ENCODE measurements around the gene ADAMTSL3. TPM values are rescaled to one million over a fixed set of nuclear protein-coding genes. Genes with fewer than 3 reads are reported as not detected.
"Not testable (repeated sequence)": the region's sequence is repeated elsewhere in the genome, so short reads cannot be mapped to it uniquely, and the experiment has no call there.

ADAMTSL3 gene
- total and polyA plus RNA-seq, 2 donors (not counting 1 experiment from before 2014, with no cell fraction given), result 0.14 to 0.17 TPM

DNA sequence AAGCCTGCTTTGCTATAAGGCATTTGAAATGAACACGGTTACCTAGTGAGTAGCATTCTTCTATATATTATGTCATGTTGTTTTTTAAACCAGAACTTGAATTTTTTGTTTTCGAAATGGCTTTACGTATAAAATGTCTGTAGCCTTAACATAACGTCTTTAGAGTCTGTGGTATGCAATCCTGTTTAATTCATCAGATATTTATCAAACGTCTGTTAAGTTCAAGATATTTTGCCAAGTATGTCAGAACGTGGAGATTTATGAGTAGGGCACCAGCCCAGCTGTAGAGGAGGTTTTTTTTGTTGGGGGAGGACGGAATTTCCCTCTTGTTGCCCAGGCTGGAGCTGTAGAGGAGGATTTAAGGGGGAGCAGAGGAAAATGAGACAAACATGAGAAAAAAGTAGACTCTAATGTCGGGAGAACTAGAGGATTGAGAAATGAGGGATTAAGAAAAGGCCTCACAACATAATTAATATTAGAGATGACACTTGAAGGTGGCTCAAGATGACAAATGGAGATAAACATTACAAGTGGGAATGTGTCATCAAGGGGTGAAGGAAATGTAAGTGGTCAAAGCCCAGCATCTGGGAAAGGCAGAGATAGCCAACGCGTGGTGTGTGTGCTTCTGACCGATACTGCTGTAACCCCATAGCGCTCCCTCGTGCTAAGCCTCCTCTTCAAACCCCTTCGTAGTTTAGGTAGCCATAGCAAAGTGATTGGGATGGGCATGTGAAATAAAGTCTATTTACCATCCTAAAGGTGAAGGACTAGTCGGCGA, 427.7 kb downstream of the ADAMTSL3 start:
- Histone ChIP-seq H3K79me2 (ENCODE audit: control insufficient read depth, insufficient read depth, low read length) (no peaks in the 10 kb centered on the region), H3K4me2 (ENCODE audit: extremely low read depth, insufficient read depth, low read length) (no peak overlapping the region), H3K36me3 (ENCODE audit: control insufficient read depth, insufficient read depth, low read length) (no peaks in the 10 kb centered on the region), H3K27ac (ENCODE audit: insufficient read depth, low read length) (no peak overlapping the region), H3K9ac (ENCODE audit: insufficient read depth, low read length) (no peak overlapping the region), H3K27me3 (ENCODE audit: control insufficient read depth, insufficient read depth, low read length) (no peaks in the 10 kb centered on the region), H3K4me3 (replicated peaks in 1 of 4; ENCODE audit: control extremely low read depth in 1 of 4, insufficient read depth in 1 of 4, low read depth in 3 of 4, low read length in 4 of 4) (no peak overlapping the region), H4K20me1 (ENCODE audit: control insufficient read depth, extremely low read depth, insufficient read depth, low read length) (no peaks in the 10 kb centered on the region), H2AFZ (ENCODE audit: low read length) (no peak overlapping the region), H3K9me3 (ENCODE audit: control insufficient read depth, insufficient read depth, low read depth, low read length) (no peaks in the 10 kb centered on the region), H3K4me1 (ENCODE audit: control insufficient read depth, extremely low read depth, insufficient read depth, low read length) (no peaks in the 10 kb centered on the region)
- peak in 1 of 2 donors; percentile 56 for DNase-seq (ENCODE audit: low read depth in 2 of 2)
- TF ChIP-seq, protein P1, sequence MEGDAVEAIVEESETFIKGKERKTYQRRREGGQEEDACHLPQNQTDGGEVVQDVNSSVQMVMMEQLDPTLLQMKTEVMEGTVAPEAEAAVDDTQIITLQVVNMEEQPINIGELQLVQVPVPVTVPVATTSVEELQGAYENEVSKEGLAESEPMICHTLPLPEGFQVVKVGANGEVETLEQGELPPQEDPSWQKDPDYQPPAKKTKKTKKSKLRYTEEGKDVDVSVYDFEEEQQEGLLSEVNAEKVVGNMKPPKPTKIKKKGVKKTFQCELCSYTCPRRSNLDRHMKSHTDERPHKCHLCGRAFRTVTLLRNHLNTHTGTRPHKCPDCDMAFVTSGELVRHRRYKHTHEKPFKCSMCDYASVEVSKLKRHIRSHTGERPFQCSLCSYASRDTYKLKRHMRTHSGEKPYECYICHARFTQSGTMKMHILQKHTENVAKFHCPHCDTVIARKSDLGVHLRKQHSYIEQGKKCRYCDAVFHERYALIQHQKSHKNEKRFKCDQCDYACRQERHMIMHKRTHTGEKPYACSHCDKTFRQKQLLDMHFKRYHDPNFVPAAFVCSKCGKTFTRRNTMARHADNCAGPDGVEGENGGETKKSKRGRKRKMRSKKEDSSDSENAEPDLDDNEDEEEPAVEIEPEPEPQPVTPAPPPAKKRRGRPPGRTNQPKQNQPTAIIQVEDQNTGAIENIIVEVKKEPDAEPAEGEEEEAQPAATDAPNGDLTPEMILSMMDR (conservative IDR thresholded peaks at IDR 0.05 in 1 of 2, IDR thresholded peaks at IDR 0.05 in 1 of 2; ENCODE audit: low read depth in 1 of 2, low read length in 2 of 2), result no peak
- no peak for TF ChIP-seq EZH2 (IDR thresholded peaks at IDR 0.05; ENCODE audit: low read length, missing control alignments)

DNA sequence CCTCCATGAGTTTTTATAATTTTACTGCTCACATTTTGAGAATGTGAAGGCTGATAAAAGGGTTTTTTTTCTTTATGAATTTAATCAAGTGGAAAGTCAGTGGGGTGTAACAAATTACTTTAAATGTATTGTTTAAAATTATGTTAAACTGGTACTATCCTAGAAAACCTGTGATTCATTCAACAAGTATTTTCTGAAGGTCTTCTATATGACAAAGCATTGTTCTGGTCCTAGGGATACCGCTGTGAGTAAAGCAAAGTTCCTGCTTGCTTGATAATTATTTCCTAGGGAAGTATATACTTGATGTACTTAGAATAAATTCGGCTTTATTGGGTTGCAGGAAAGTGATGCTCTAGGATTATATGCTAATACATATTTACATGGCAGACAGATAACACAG, 428.8 kb downstream of the ADAMTSL3 start:
- Histone ChIP-seq H3K79me2 (ENCODE audit: control insufficient read depth, insufficient read depth, low read length) (no peaks in the 10 kb centered on the region), H3K4me2 (ENCODE audit: extremely low read depth, insufficient read depth, low read length) (no peak overlapping the region), H4K20me1 (ENCODE audit: control insufficient read depth, extremely low read depth, insufficient read depth, low read length) (no peaks in the 10 kb centered on the region), H3K9me3 (ENCODE audit: control insufficient read depth, insufficient read depth, low read depth, low read length) (no peaks in the 10 kb centered on the region), H3K27ac (ENCODE audit: insufficient read depth, low read length) (no peak overlapping the region), H3K9ac (ENCODE audit: insufficient read depth, low read length) (no peak overlapping the region), H3K4me3 (replicated peaks in 1 of 4; ENCODE audit: control extremely low read depth in 1 of 4, insufficient read depth in 1 of 4, low read depth in 3 of 4, low read length in 4 of 4) (no peak overlapping the region), H2AFZ (ENCODE audit: low read length) (no peak overlapping the region), H3K27me3 (ENCODE audit: control insufficient read depth, insufficient read depth, low read length) (no peaks in the 10 kb centered on the region), H3K4me1 (ENCODE audit: control insufficient read depth, extremely low read depth, insufficient read depth, low read length) (no peaks in the 10 kb centered on the region), H3K36me3 (ENCODE audit: control insufficient read depth, insufficient read depth, low read length) (no peaks in the 10 kb centered on the region)
- DNase-seq (ENCODE audit: low read depth in 2 of 2), result peak in 1 of 2 donors; percentile 50
- TF ChIP-seq EZH2 (IDR thresholded peaks at IDR 0.05; ENCODE audit: low read length, missing control alignments), result no peak
- TF ChIP-seq, protein P1 (conservative IDR thresholded peaks at IDR 0.05 in 1 of 2, IDR thresholded peaks at IDR 0.05 in 1 of 2; ENCODE audit: low read depth in 1 of 2, low read length in 2 of 2), result no peak

DNA sequence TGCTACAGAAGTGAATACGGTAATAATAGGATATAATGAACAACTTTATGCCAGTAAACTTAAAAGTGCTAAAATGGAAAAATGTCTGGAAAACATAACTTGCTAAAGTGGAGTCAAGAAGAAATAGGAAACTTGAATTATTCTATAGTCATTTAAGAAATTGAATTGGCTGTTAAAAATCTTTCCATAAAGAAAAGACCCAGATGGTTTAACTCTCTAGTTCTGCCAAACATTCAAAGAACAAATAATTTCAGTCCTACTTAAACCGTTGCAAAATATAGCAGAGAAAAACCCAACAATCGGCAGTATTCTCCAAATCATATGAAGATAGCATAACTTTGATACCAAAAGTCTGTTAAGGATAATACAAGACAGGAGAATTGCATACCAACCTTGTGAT, 432.1 kb downstream of the ADAMTSL3 start:
- H4K20me1 ChIP-seq (ENCODE audit: control insufficient read depth, extremely low read depth, insufficient read depth, low read length); H3K79me2 ChIP-seq (ENCODE audit: control insufficient read depth, insufficient read depth, low read length); H3K4me1 ChIP-seq (ENCODE audit: control insufficient read depth, extremely low read depth, insufficient read depth, low read length); H3K9ac ChIP-seq (ENCODE audit: insufficient read depth, low read length); H3K36me3 ChIP-seq (ENCODE audit: control insufficient read depth, insufficient read depth, low read length); H2AFZ ChIP-seq (ENCODE audit: low read length); H3K9me3 ChIP-seq (ENCODE audit: control insufficient read depth, insufficient read depth, low read depth, low read length); H3K27ac ChIP-seq (ENCODE audit: insufficient read depth, low read length); DNase-seq (ENCODE audit: low read depth in 2 of 2); H3K4me2 ChIP-seq (ENCODE audit: extremely low read depth, insufficient read depth, low read length); H3K4me3 ChIP-seq (replicated peaks in 1 of 4; ENCODE audit: control extremely low read depth in 1 of 4, insufficient read depth in 1 of 4, low read depth in 3 of 4, low read length in 4 of 4); H3K27me3 ChIP-seq (ENCODE audit: control insufficient read depth, insufficient read depth, low read length): not testable (repeated sequence)

Other genes with a start within 250 kb of the ADAMTSL3 start
- gene SH3GL3, start 206.8 kb upstream of the ADAMTSL3 start, total RNA-seq, result under 0.01 and 0.26 TPM in 2 replicates
- gene SH3GL3, start 206.8 kb upstream of the ADAMTSL3 start, polyA plus RNA-seq, result 0.05 and 0.10 TPM in 2 replicates